AG04449 (cell line): ENCODE results near the gene HMGN1.

Experiments
- CTCF ChIA-PET: fragments of 350-600 bp; formaldehyde crosslinking; extraction: SDS; loops from one replicate; lab custom pipeline; 2021; ENCODE audit warnings: antibody characterized with exemption; lab: Yijun Ruan, JAX
- POLR2A ChIA-PET: fragments of 400-600, 350-600 bp; formaldehyde crosslinking; extraction: SDS; loops from one replicate; lab custom pipeline; 2020; ENCODE audit warnings: antibody characterized with exemption, inconsistent platforms; lab: Yijun Ruan, JAX
- DNase-seq: peaks from one replicate; pipeline ENCODE4 v3.0.0-alpha.2; 2010; ENCODE audit warnings: low read depth, low spot score
- H3K4me3 ChIP-seq: 2 replicates; pipeline ENCODE4 v1.5.1; 2011; ENCODE audit warnings: low read depth, mild to moderate bottlenecking, control low read depth, low read length
- CTCF ChIP-seq: IDR thresholded peaks from one replicate; pipeline ENCODE4 v1.5.1; 2011; ENCODE audit warnings: mild to moderate bottlenecking, moderate library complexity, low read length, control low read depth, inconsistent platforms; ENCODE audit not compliant: insufficient read depth; ENCODE audit errors: missing control alignments

HMGN1 gene

GRCh38 chr21:39340687-39341086 is 8.2 kb downstream of the HMGN1 start:
- ChIA-PET POLR2A (no interaction called here), CTCF (no interaction called here)
- H3K4me3 ChIP-seq, result no peak overlapping the region
- DNase-seq, result no peak
- no peak for TF ChIP-seq CTCF

DNA sequence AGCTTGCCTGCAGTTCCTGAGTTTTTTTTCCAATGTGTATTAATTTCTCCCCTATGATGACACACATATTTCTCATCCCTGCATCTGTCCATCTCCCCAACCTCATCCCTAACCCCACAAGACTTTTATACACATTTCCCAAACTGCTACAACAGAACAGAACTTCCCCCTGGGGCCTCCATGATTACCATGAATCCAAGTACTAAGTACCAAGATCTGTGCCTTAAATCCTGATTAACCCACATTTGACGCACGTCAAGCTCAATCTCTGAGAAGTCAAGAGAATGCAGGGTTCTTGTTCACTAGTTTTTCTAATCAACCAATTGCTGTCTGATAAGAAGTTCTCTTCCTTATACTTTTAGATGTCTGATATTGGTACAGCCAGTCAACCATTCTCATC is 9.7 kb downstream of the HMGN1 start:
- ChIA-PET POLR2A (no interaction called here), CTCF (no interaction called here)
- no peak for DNase-seq
- no peak for TF ChIP-seq CTCF
- H3K4me3 ChIP-seq, result no peak overlapping the region

DNA sequence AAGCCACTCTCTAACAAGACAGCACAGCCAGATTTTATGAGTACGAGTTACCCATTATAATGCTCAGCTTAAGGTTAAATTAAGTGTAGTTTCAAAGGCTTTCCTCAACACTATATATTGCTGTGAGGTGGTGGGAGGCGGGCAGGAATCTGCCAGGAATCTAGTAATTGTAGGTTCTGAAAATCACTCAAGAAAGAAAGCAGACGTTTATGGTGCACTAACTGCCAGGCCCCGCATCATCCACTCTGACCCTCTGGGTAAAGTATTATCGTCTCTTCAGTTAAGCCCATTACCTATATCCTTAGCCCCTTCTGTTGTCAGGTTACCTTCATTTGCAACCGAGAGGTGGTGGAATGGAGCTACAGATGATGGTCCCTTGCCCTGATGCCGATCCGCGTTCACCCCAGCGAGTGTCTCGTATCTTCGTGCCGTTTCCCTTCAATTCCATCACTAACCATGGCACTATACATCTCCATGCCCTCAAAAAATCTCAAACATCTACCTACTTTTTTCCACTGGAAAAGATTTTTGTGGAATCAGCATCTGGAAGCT is 12.4 kb downstream of the HMGN1 start:
- no peak overlapping the region for H3K4me3 ChIP-seq
- ChIA-PET CTCF (no interaction called here), POLR2A (no interaction called here)
- no peak for TF ChIP-seq CTCF
- no peak for DNase-seq

- ChIA-PET POLR2A (no interaction called here), CTCF (no interaction called here)
- no peak overlapping the region for H3K4me3 ChIP-seq
- TF ChIP-seq CTCF, result no peak
- no peak for DNase-seq
Measured at GRCh38 chr21:39334611-39335010, 14.3 kb downstream of the HMGN1 start.

GRCh38 chr21:39332175-39332574 is 16.7 kb downstream of the HMGN1 start:
- POLR2A ChIA-PET, result no interaction called here
- DNase-seq, result no peak
- no peak for TF ChIP-seq CTCF
- no peak overlapping the region for H3K4me3 ChIP-seq
- CTCF ChIA-PET, result no interaction called here

DNA sequence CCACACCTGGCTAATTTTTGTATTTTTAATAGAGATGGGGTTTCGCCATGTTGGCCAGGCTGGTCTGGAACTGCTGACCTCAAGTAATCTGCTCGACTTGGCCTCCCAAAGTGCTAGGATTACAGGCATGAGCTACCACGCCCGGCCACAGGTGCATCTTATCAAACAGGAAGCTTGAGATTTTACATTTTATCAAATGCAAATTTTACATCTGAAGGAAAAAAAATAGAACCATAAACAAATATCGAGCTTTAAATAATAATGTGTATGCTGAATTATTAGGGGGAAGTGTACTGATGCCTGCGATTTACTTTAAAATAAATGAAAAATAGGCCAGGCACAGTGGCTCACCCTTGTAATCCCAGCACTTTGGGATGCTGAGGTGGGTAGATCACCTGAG is 18.9 kb downstream of the HMGN1 start:
- ChIA-PET POLR2A (no interaction called here), CTCF (no interaction called here)
- no peak overlapping the region for H3K4me3 ChIP-seq
- no peak for DNase-seq
- no peak for TF ChIP-seq CTCF
